Liver (tissue), 9 donors: ENCODE results near the gene ZNRF3. TPM values are rescaled to one million over a fixed set of nuclear protein-coding genes. Genes with fewer than 3 reads are reported as not detected.

Experiments
- DNase-seq: peaks from one replicate; pipeline ENCODE4 v3.0.0-alpha.2; 2017; ENCODE audit warnings: low spot score
- H3K27ac ChIP-seq, 2 donors: one replicate each; pipeline ENCODE4 v1.7.0; 2013; ENCODE audit warnings: inconsistent platforms in 2 of 2, low read length in 2 of 2, control low read depth in 1 of 2, low read depth in 1 of 2, mild to moderate bottlenecking in 1 of 2
- H3K27me3 ChIP-seq, 4 donors: one replicate each; pipeline versions ENCODE4 v1.6.1 to v1.7.0; 2013; ENCODE audit warnings: low read length in 3 of 4, inconsistent platforms in 1 of 4, mild to moderate bottlenecking in 1 of 4, moderate library complexity in 1 of 4; ENCODE audit not compliant: control insufficient read depth in 4 of 4, insufficient read depth in 4 of 4
- H3K36me3 ChIP-seq, 4 donors: one replicate each; pipeline versions ENCODE4 v1.6.1 to v1.7.0; 2013; ENCODE audit warnings: low read length in 3 of 4, mild to moderate bottlenecking in 3 of 4, low read depth in 1 of 4, moderate library complexity in 1 of 4; ENCODE audit not compliant: control insufficient read depth in 4 of 4, insufficient read depth in 3 of 4
- H3K4me1 ChIP-seq, 4 donors: one replicate each; pipeline versions ENCODE4 v1.6.1 to v1.7.0; 2013; ENCODE audit warnings: low read length in 3 of 4, mild to moderate bottlenecking in 3 of 4, moderate library complexity in 1 of 4; ENCODE audit not compliant: control insufficient read depth in 4 of 4, insufficient read depth in 4 of 4
- H3K4me3 ChIP-seq, 3 donors: one replicate each; pipeline versions ENCODE4 v1.6.1 to v1.7.0; 2013; ENCODE audit warnings: low read length in 3 of 3, control low read depth in 1 of 3, low read depth in 1 of 3, mild to moderate bottlenecking in 1 of 3
- H3K9ac ChIP-seq, 2 donors: one replicate each; pipeline ENCODE4 v1.7.0; 2013; ENCODE audit warnings: low read length in 2 of 2, mild to moderate bottlenecking in 2 of 2, moderate library complexity in 2 of 2, control low read depth in 1 of 2, low read depth in 1 of 2
- H3K9me3 ChIP-seq, 4 donors: one replicate each; pipeline versions ENCODE4 v1.6.1 to v1.7.0; 2013; ENCODE audit warnings: low read length in 3 of 4; ENCODE audit not compliant: control insufficient read depth in 4 of 4
- ATF3 ChIP-seq: IDR thresholded peaks from 2 replicates; pipeline ENCODE4 v1.6.1; 2016; ENCODE audit warnings: antibody characterized with exemption
- CTCF ChIP-seq: fragments of 150-350 bp; IDR thresholded peaks from 2 replicates; pipeline ENCODE4 v1.5.1; 2017; ENCODE audit warnings: improper control_type of control experiment, low read depth, low read length; ENCODE audit not compliant: missing input control
- EGR1 ChIP-seq, 2 donors: IDR thresholded peaks; 2 replicates each; pipeline ENCODE4 v1.6.1; 2016 to 2018; ENCODE audit warnings: antibody characterized with exemption in 2 of 2, low read depth in 2 of 2
- FOXA1 ChIP-seq: IDR thresholded peaks from 2 replicates; pipeline ENCODE4 v1.6.1; 2016; ENCODE audit warnings: antibody characterized with exemption
- GABPA ChIP-seq, 2 donors: IDR thresholded peaks in 1 of 2; conservative IDR thresholded peaks in 1 of 2; 2 replicates each; pipeline ENCODE4 v1.6.1; 2016; ENCODE audit warnings: antibody characterized with exemption in 2 of 2, mild to moderate bottlenecking in 1 of 2, moderate library complexity in 1 of 2
- HNF4A ChIP-seq, 2 donors: conservative IDR thresholded peaks; 2 replicates each; pipeline ENCODE4 v1.6.1; 2016; ENCODE audit warnings: antibody characterized with exemption in 2 of 2, mild to moderate bottlenecking in 2 of 2
- HNF4G ChIP-seq: IDR thresholded peaks from 2 replicates; pipeline ENCODE4 v1.6.1; 2016; ENCODE audit warnings: antibody characterized with exemption
- JUND ChIP-seq, 2 donors: IDR thresholded peaks; 2 replicates each; pipeline ENCODE4 v1.6.1; 2016; ENCODE audit warnings: antibody characterized with exemption in 2 of 2
- NR2F2 ChIP-seq: IDR thresholded peaks from 2 replicates; pipeline ENCODE4 v1.6.1; 2016; ENCODE audit warnings: antibody characterized with exemption
- RAD21 ChIP-seq, 2 donors: IDR thresholded peaks; 2 replicates each; pipeline ENCODE4 v1.6.1; 2016; ENCODE audit warnings: antibody characterized with exemption in 2 of 2, mild to moderate bottlenecking in 2 of 2
- RXRA ChIP-seq, 2 donors: IDR thresholded peaks; 2 replicates each; pipeline ENCODE4 v1.6.1; 2017 to 2018; ENCODE audit warnings: antibody characterized with exemption in 2 of 2, mild to moderate bottlenecking in 1 of 2
- SP1 ChIP-seq: IDR thresholded peaks from 2 replicates; pipeline ENCODE4 v1.6.1; 2018; ENCODE audit warnings: antibody characterized with exemption, mild to moderate bottlenecking
- TAF1 ChIP-seq: conservative IDR thresholded peaks from 2 replicates; pipeline ENCODE4 v1.6.1; 2016; ENCODE audit warnings: antibody characterized with exemption, mild to moderate bottlenecking
- YY1 ChIP-seq: IDR thresholded peaks from 2 replicates; pipeline ENCODE4 v1.6.1; 2016; ENCODE audit warnings: antibody characterized with exemption, mild to moderate bottlenecking
- ZBTB33 ChIP-seq: IDR thresholded peaks from 2 replicates; pipeline ENCODE4 v1.6.1; 2016; ENCODE audit warnings: antibody characterized with exemption
- WGBS: extraction: QIAGEN DNeasy Blood & Tissue Kit; methylation state at CpG from one replicate; pipeline ENCODE4 v1.1.7; 2013; 5-methylcytosine and 5-hydroxymethylcytosine counted together
- polyA plus RNA-seq, 2 donors: library from polyadenylated mRNA; stranded (reverse) in 1 of 2; unstranded in 1 of 2; fragments of 200-250 nt in 1 of 2; fragments of >200 nt in 1 of 2; fragmentation: Nextera tagmentation in 1 of 2; extraction: Ambion mirVana in 1 of 2; gene quantifications; one replicate each; pipeline versions ENCODE4 v1.2.1 to v1.2.3, GENCODE V29; 2013 to 2015
- total RNA-seq, 2 donors: library from RNA; depleted of rRNA; stranded (reverse); fragments of >200 nt; gene quantifications; one replicate each; pipeline ENCODE4 v1.2.3, GENCODE V29; 2014
- donor health status: healthy.
- donor health status: healthy.
- donor health status: healthy.
- donor health status: healthy.
- donor health status: healthy.

ZNRF3 gene
- total and polyA plus RNA-seq, 4 donors, result 2.2 to 5.9 (median 4.7) TPM

GRCh38 chr22:29098296-29098695 is 214.9 kb downstream of the ZNRF3 start:
- 100% methylated on average over 2 of the region's 2 CpGs for WGBS
- no peak overlapping the region for H3K9ac ChIP-seq
- no peaks in the 10 kb centered on the region for H3K27me3 ChIP-seq

GRCh38 chr22:29102300-29102699 is 218.9 kb downstream of the ZNRF3 start:
- 96% methylated on average over 2 of the region's 2 CpGs for WGBS
- Histone ChIP-seq H3K9ac (no peak overlapping the region), H3K4me3 (no peak overlapping the region), H3K4me1 (no peaks in the 10 kb centered on the region), H3K27ac (no peak overlapping the region), H3K27me3 (no peaks in the 10 kb centered on the region), H3K9me3 (no peaks in the 10 kb centered on the region), H3K36me3 (peaks cover 0 to 2% (median 0%) of the 10 kb centered on the region in 4 donors)
- no peak for DNase-seq
- TF ChIP-seq ZBTB33, result no peak
- no peak for TF ChIP-seq FOXA1
- TF ChIP-seq GABPA (IDR thresholded peaks at IDR 0.05 in 1 of 2, conservative IDR thresholded peaks at IDR 0.05 in 1 of 2), result no peak
- no peak for TF ChIP-seq HNF4A (conservative IDR thresholded peaks at IDR 0.05)
- no peak for TF ChIP-seq RXRA (IDR thresholded peaks at IDR 0.05)
- no peak for TF ChIP-seq HNF4G
- TF ChIP-seq EGR1 (IDR thresholded peaks at IDR 0.05; ENCODE audit: low read depth in 2 of 2), result no peak
- no peak for TF ChIP-seq SP1
- TF ChIP-seq RAD21 (IDR thresholded peaks at IDR 0.05), result no peak
- no peak for TF ChIP-seq CTCF

More at GRCh38 chr22:29098296-29098695, 214.9 kb downstream of the ZNRF3 start:
- H3K36me3 ChIP-seq, result peaks cover 0 to under 1% (median 0%) of the 10 kb centered on the region in 4 donors
- H3K4me1 ChIP-seq, result peaks cover 0 to 10% (median 7%) of the 10 kb centered on the region in 4 donors
- DNase-seq, result no peak
- no peak overlapping the region for H3K4me3 ChIP-seq
- H3K27ac ChIP-seq, result no peak overlapping the region
- TF ChIP-seq ZBTB33 (no peak), CTCF (no peak), JUND (IDR thresholded peaks at IDR 0.05) (no peak), TAF1 (no peak), RAD21 (IDR thresholded peaks at IDR 0.05) (no peak), HNF4G (no peak), ATF3 (no peak), FOXA1 (no peak), HNF4A (conservative IDR thresholded peaks at IDR 0.05) (no peak), YY1 (no peak), NR2F2 (no peak)
- H3K9me3 ChIP-seq, result no peaks in the 10 kb centered on the region
